HL-60 (cell line): Measurements from ENCODE around the gene GSTT4.
"Not testable (repeated sequence)": the region's sequence is repeated elsewhere in the genome, so short reads cannot be mapped to it uniquely, and the experiment has no call there.

Experiments
- CTCF ChIP-seq: IDR thresholded peaks from one replicate; pipeline ENCODE4 v1.5.1; 2011; ENCODE audit warnings: low read length, control low read depth, inconsistent platforms; ENCODE audit not compliant: insufficient read depth
- GABPA ChIP-seq: IDR thresholded peaks from 2 replicates; pipeline ENCODE4 v1.6.1; 2012; ENCODE audit warnings: low read depth
- POLR2AphosphoS5 ChIP-seq: IDR thresholded peaks from 2 replicates; pipeline ENCODE4 v1.6.1; 2012; ENCODE audit warnings: low read depth
- REST ChIP-seq: IDR thresholded peaks from 2 replicates; pipeline ENCODE4 v1.6.1; 2012; ENCODE audit warnings: low read depth; ENCODE audit not compliant: insufficient replicate concordance
- SPI1 ChIP-seq: IDR thresholded peaks from 2 replicates; pipeline ENCODE4 v1.6.1; 2012; ENCODE audit warnings: low read depth, mild to moderate bottlenecking, borderline replicate concordance

DNA sequence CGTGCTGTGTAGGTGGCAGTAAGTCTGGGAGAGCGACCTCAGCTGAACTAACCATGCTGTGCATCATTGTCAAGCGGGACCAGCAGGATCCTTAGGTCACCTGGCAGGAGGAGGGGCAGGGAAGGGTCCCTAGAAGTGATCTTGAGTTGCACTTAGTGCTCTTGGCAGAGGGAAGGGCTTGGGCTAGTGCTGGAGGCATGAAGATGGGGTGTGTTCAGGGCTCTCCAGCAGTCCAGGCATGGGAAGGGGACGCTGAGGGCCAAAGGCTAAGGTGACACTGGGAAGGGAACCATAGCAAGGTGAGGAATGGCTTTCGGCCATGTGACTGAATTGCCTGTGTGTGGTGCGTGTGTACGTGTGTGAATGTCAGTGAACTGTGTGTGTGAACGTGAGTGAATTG is 19.2 kb downstream of the GSTT4 start:
- not testable (repeated sequence) for TF ChIP-seq CTCF, REST, SPI1, POLR2AphosphoS5, GABPA
